HUES6 (cell line): ENCODE measurements around the gene STX3.
"Not testable (repeated sequence)": the region's sequence is repeated elsewhere in the genome, so short reads cannot be mapped to it uniquely, and the experiment has no call there.

Experiments
- H3K27ac ChIP-seq: 2 replicates; pipeline ENCODE4 v1.7.0; 2013; ENCODE audit warnings: low read depth, mild to moderate bottlenecking, low read length, inconsistent platforms
- H3K27me3 ChIP-seq: 2 replicates; pipeline ENCODE4 v1.6.1; 2013; ENCODE audit warnings: low read length; ENCODE audit not compliant: control insufficient read depth, insufficient read depth
- H3K36me3 ChIP-seq: 2 replicates; pipeline ENCODE4 v1.6.1; 2013; ENCODE audit warnings: low read length; ENCODE audit not compliant: control insufficient read depth, insufficient read depth
- H3K4me1 ChIP-seq: 2 replicates; pipeline ENCODE4 v1.6.1; 2013; ENCODE audit warnings: low read length; ENCODE audit not compliant: control insufficient read depth, insufficient read depth
- H3K4me3 ChIP-seq: 2 replicates; pipeline ENCODE4 v1.5.1; 2013; ENCODE audit warnings: low read depth, low read length
- H3K9ac ChIP-seq: one replicate; pipeline ENCODE4 v1.6.1; 2013; ENCODE audit warnings: mild to moderate bottlenecking, low read length
- H3K9me3 ChIP-seq: 2 replicates; pipeline ENCODE4 v1.6.1; 2013; ENCODE audit warnings: low read depth, low read length; ENCODE audit not compliant: control insufficient read depth, insufficient read depth

STX3 gene

DNA sequence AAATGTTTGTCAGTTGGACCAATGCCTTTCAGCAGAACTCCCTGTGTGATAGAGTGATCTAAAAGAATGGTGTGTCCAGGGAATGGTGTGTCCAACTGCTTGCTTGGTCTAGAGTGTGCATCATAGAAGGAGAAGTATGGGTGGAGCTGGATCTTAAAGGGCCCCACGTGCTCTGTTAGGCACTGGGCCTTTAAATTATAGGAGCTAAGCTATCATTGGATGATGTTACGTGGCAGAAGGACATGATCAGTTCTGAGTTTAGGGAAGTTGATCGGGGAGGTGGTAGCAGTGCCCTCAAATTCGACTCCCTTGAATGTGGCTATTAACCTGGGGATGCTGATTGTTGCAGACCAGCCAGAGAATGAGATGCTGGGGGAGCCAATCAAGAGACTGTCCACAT lies 16.4 kb downstream of the STX3 start:
- peaks cover 30% of the 10 kb centered on the region for H3K36me3 ChIP-seq
- no peaks in the 10 kb centered on the region for H3K27me3 ChIP-seq
- no peaks in the 10 kb centered on the region for H3K9me3 ChIP-seq
- H3K9ac ChIP-seq: no peak overlapping the region
- no peaks in the 10 kb centered on the region for H3K4me1 ChIP-seq
- no peak overlapping the region for H3K4me3 ChIP-seq
- H3K27ac ChIP-seq: no peak overlapping the region

DNA sequence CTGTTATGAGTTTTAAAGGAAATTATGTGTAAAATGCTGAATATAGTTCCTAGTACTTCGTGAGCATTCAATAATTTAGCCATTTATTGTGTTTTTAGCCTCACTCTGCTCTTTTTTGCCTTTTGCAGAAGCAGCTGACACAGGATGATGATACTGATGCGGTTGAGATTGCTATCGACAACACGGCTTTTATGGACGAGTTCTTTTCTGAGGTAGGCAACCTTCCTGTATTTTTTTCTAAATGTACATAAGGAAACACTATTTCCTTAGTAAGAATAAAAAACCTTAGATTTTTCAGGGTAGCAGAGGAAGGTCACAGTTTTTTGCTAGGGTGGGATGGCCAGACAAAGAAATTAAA lies 17.9 kb downstream of the STX3 start:
- no peak overlapping the region for H3K27ac ChIP-seq
- no peaks in the 10 kb centered on the region for H3K4me1 ChIP-seq
- H3K27me3 ChIP-seq: no peaks in the 10 kb centered on the region
- no peak overlapping the region for H3K9ac ChIP-seq
- H3K4me3 ChIP-seq: no peak overlapping the region
- peaks cover 37% of the 10 kb centered on the region for H3K36me3 ChIP-seq
- H3K9me3 ChIP-seq: no peaks in the 10 kb centered on the region

DNA sequence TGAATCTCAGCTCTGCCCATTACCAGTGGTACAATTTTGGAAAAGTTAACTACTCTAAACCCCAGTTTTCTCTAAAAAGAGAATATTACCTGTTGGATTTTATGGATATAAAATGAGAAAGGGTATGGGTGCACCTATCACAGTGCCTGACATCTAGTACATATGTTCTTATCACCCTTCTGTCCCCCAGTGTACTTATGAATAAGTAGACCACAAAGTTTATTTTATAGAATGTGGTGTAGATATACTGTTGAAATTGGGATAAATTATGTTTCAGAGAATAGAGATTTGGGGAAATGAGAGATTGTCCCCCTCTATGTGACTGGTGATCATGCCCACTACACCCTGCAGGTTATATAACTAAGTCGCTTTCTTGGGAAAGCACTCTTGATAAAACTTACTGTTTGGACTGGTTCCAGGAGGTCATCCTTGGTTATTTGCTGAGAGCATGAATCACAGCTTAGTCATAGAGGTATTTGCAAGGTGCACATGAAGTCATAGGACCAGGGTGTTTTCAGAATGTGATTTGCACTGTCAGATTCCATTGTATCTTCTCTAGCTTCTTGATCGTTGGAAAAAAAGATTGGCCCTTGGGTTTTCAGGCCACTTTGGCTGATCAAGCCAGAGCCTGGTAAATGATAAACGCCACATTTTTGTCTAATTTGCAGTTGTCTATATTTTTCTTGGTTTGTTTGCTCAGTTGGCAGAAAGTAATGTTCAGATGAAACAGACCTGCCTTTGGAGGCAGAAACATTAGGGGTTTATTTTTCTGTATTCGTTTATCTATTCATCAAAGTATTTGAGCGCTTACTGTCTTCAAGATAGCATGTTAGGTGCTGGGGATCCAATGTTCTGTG lies 21.3 kb downstream of the STX3 start:
- H3K9ac ChIP-seq: no peak overlapping the region
- H3K4me1 ChIP-seq: no peaks in the 10 kb centered on the region
- H3K27ac ChIP-seq: no peak overlapping the region
- H3K36me3 ChIP-seq: peaks cover 59% of the 10 kb centered on the region
- no peak overlapping the region for H3K4me3 ChIP-seq
- H3K9me3 ChIP-seq: no peaks in the 10 kb centered on the region
- H3K27me3 ChIP-seq: no peaks in the 10 kb centered on the region

DNA sequence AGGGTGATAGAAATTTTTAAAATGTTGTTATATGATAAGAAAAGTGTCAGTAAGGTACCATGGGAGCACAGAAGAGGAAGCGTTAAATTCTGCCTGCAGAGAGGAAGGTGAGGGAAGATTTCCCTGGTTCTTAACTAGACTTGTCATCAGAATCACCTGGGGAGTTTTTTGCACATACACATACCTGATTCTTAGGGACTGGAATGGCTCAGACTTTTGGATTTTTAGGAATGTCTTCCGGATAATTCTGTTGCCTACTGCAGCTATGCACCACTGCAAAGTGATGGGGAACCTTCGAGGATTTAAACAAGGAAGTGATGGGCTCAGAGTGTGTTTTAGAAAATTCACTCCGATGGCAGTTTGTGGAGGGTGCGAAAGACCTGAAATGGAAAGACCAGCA lies 21.9 kb downstream of the STX3 start:
- no peak overlapping the region for H3K9ac ChIP-seq

DNA sequence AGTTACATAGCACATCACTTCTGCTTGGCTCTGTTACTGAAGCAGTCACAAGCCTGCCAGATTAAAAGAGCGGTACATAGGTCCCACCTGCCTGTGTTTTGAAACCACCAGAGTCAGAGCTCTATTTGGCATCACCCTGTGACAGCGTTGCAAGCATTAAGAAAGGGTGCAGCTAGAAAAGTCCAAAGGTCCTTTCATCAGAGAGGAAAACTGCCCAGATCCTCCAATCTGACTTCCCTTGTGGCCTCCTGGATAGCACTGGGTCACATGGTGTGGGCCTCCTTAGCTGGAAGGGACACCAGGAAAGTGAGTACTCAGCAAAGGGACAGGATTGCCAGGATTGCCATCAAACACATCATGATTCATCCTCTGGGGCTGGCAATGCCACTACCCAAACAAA lies 22.9 kb downstream of the STX3 start:
- H3K9ac ChIP-seq: no peak overlapping the region
- H3K9me3 ChIP-seq: peaks cover 2% of the 10 kb centered on the region; the same call in 1 of the 2 replicates
- no peak overlapping the region for H3K4me3 ChIP-seq
- peaks cover 68% of the 10 kb centered on the region for H3K36me3 ChIP-seq
- no peak overlapping the region for H3K27ac ChIP-seq
- no peaks in the 10 kb centered on the region for H3K4me1 ChIP-seq
- H3K27me3 ChIP-seq: no peaks in the 10 kb centered on the region

More for the DNA sequence above, 21.9 kb downstream of the STX3 start:
- H3K4me3 ChIP-seq: no peak overlapping the region
- H3K36me3 ChIP-seq: peaks cover 63% of the 10 kb centered on the region
- H3K27me3 ChIP-seq: no peaks in the 10 kb centered on the region
- H3K4me1 ChIP-seq: no peaks in the 10 kb centered on the region
- H3K9me3 ChIP-seq: no peaks in the 10 kb centered on the region
- no peak overlapping the region for H3K27ac ChIP-seq

DNA sequence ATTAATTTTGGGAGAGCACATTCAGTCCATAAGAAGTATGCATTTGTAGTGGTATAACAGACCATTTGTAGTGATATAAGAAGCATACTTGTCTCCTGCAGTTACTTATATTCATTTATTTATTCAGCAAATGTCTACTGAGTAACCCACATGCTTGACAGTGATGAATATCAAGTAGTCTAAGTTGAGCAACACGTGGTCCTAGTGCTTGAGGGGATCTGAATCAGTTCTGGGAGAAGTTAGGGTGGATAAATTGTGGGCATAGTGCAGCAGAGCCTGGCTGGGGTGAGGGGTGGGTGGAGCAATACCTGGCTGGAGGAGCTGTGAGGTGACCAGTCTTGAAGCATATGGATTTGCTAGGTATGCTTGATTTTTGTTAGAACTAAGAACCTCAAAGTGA lies 24.3 kb downstream of the STX3 start:
- Histone ChIP-seq H3K9me3 (peaks cover 4% of the 10 kb centered on the region; the same call in 1 of the 2 replicates), H3K9ac (no peak overlapping the region), H3K4me1 (no peaks in the 10 kb centered on the region), H3K27me3 (no peaks in the 10 kb centered on the region), H3K4me3 (no peak overlapping the region), H3K36me3 (peaks cover 65% of the 10 kb centered on the region), H3K27ac (no peak overlapping the region)

DNA sequence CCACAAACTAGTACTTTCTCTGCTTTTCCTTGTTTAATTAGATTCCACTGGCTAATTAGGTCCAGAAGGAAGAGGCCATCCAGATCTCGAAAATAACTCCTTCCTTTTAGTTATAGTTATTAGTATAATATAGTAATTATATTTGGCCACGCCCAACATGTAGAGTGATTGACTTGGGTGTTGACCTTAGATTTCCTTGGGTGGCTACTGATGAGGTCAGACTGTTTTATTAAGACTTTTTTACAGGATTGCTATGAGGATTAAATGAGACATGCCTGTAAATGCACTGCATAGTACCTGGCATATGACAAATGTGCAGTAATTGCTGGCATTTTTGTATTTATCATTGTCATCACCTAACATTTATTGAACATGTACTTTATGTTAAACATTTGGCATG lies 26.9 kb downstream of the STX3 start:
- Histone ChIP-seq H3K9me3 (peaks cover 4% of the 10 kb centered on the region; the same call in 1 of the 2 replicates), H3K27ac (no peak overlapping the region), H3K4me1 (no peaks in the 10 kb centered on the region; the same call in 1 of the 2 replicates), H3K36me3 (peaks cover 61% of the 10 kb centered on the region), H3K9ac (no peak overlapping the region), H3K27me3 (no peaks in the 10 kb centered on the region), H3K4me3 (no peak overlapping the region)

DNA sequence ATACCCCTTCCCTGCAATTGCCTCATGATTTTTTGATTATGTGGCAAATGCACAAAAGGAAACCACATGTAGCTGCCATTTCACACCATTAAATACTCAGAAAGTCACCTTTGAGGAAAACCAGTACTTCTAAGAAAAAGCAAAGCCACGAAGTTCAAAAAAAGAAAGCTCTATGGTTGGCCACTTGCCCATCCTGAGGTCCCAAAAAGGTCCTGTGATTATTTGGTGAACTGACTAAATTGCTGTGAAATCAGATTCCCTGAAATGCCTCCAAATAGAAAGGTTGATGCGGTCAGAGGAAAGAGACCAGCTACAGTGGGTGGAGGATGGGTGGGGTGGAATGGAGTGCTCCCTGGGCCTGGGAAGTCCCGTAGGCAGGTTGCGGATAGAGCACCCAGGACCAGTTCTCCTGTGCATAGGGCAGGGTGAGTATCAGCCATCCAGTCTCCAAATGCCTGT lies 28.5 kb downstream of the STX3 start:
- no peak overlapping the region for H3K27ac ChIP-seq
- peaks cover 4% of the 10 kb centered on the region; the same call in 1 of the 2 replicates for H3K9me3 ChIP-seq
- H3K36me3 ChIP-seq: peaks cover 64% of the 10 kb centered on the region
- H3K4me3 ChIP-seq: no peak overlapping the region
- no peak overlapping the region for H3K9ac ChIP-seq
- no peaks in the 10 kb centered on the region for H3K27me3 ChIP-seq
- no peaks in the 10 kb centered on the region; the same call in 1 of the 2 replicates for H3K4me1 ChIP-seq

DNA sequence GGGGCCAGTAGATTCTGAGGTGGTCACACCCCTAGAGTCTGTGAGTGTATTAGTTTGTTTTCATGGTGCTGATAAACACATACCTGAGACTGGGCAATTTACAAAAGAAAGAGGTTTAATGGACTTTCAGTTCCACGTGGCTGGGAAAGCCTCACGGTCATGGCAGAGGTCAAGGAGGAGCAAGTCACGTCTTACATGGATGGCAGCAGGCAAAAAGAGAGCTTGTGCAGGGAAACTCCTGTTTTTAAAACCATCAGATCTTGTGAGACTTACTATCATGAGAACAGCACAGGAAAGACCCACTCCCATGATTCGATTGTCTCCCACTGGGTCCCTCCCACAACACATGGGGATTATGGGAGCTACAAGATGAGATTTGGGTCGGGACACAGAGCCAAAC lies 29.3 kb downstream of the STX3 start:
- not testable (repeated sequence) for H3K9ac ChIP-seq, H3K9me3 ChIP-seq, H3K4me1 ChIP-seq, H3K4me3 ChIP-seq, H3K27ac ChIP-seq, H3K27me3 ChIP-seq
- H3K36me3 ChIP-seq: peaks cover 67% of the 10 kb centered on the region

DNA sequence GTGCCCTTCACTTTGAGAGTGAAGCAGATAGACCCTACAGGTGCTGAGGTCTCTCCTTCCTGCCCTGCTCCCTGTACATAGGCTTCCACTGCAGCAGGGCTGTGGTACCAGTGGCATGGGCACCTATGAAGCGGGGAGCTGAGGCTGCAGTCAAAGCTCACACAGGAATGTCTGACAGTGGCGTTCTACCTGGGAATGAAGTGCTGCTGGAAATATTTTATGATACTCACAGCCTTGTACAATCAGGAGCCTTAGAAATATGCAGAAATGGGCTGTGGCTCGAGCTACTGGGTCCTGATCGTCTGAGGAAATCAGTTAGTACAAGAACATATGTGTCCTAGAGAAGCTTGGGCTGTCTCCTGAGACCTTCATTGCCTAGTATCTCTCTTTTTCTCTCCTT lies 30.6 kb downstream of the STX3 start:
- peaks cover 4% of the 10 kb centered on the region; the same call in 1 of the 2 replicates for H3K9me3 ChIP-seq
- no peaks in the 10 kb centered on the region; the same call in 1 of the 2 replicates for H3K4me1 ChIP-seq
- H3K36me3 ChIP-seq: peaks cover 67% of the 10 kb centered on the region
- no peak overlapping the region for H3K4me3 ChIP-seq
- no peaks in the 10 kb centered on the region for H3K27me3 ChIP-seq
- no peak overlapping the region for H3K27ac ChIP-seq
- H3K9ac ChIP-seq: no peak overlapping the region

DNA sequence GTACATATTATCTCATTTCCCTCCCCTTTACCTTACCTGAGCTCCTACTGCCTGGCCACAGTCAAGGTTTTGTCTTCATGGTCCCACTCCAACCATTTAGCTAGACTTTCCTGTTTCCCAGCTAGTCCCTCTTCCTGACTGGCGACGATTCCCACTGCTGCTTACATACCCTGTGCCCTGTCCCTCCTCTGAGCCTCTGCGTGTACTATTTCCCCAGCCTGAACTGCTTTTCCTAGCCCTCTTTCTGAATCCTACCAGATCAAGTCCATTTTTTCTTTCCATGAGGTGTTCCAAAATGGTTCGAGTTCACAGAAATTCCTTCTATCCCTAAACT lies 32.0 kb downstream of the STX3 start:
- H3K9ac ChIP-seq: no peak overlapping the region
- no peaks in the 10 kb centered on the region for H3K27me3 ChIP-seq
- H3K9me3 ChIP-seq: peaks cover 4% of the 10 kb centered on the region; the same call in 1 of the 2 replicates
- H3K27ac ChIP-seq: no peak overlapping the region
- H3K4me3 ChIP-seq: no peak overlapping the region
- H3K36me3 ChIP-seq: peaks cover 76% of the 10 kb centered on the region
- H3K4me1 ChIP-seq: no peaks in the 10 kb centered on the region; the same call in 1 of the 2 replicates
